Stimulated activated CD8-positive, alpha-beta memory T cell treated with anti-CD3 and anti-CD28 coated beads, Interleukin-4, amount 100 ng/mL, for 24 hours (primary cell): ENCODE data around the gene LITAFD.
"Not testable (repeated sequence)": the region's sequence is repeated elsewhere in the genome, so short reads cannot be mapped to it uniquely, and the experiment has no call there.

Experiments used
- DNase-seq: peaks from one replicate; pipeline ENCODE4 v3.0.0-alpha.2; 2020; ENCODE audit warnings: low read depth

The LITAFD gene

GRCh38 chr16:8855972-8856371, 26.2 kb upstream of the LITAFD start:
- no peak for DNase-seq

DNA sequence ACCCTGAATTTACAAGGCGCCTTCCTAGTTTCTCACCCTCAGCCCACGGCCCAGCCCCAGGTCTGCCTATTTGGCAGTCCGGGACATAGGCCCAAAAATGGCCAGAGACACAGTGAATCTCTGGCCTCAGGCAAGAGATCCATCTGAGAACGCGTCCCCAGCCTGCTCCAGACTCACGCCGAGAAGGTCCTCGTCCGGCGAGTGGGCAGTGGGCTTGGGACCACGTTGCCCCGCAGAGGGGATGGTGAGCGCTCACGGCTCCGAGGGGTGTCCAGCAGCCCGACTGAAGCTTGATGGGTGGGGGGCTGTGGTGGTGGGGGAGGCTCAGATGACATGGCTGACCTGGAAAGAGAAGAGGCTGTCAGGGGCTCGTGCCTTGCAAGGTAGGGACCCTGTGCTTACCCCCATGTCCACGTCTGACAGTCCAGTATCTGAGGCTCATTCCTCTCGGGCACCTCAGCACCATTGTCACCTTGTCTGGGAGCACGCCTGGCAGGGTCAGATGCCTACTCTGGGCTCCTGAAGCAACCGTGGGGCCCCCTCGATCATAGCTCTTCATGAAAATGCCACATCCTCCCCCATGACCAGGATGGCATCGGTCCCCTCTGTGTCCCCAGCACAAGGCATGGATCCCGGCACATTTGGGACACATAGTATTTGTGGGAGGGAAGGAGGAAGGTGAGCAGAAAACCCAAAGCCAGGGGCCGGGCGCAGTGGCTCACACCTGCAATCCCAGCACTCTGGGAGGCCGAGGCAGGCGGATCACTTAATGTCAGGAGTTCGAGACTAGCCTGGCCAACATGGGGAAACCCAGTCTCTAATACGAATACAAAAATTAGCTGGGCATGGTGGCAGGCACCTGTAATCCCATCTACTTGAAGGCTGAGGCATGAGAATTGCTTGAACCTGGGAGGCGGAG, 22.9 kb upstream of the LITAFD start:
- no peak for DNase-seq

- no peak for DNase-seq
These were observed 22.0 kb upstream of the LITAFD start for GRCh38 chr16:8859913-8860881.

DNA sequence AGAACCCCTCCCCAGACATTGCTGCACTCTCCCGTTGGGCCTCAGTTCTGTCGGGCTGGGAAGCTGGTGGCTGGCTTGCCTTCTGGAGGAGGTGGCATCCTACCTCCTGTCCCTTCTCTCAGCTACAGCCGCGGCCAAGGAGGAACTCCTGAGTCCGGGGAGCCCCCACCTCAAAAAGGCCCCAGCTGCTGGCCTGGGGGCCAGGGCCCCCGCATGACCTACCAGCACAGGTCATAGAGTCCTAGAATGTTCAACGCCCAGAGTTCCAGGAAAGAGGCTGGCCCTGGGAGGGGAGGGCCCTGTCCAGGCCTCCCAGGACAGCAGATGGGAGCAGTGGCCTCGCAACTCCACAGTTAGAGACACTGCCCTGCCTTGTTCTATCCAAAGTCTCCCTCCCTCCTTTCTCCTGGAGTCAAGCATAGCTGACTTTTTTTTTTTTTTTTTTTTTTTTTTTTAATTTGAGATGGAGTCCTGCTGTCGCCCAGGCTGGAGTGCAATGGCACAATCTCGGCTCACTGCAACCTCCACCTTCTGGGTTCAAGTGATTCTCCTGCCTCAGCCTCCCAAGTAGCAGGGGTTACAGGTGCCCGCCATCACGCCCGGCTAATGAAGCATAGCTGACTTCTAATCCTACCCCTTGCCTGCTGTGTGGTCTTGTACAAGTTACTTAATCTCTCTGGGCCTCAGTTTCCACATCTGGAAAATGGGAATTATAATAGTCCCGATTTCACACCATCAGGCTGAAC, 20.4 kb upstream of the LITAFD start:
- DNase-seq, result no peak

- no peak for DNase-seq
These were observed 19.6 kb upstream of the LITAFD start for GRCh38 chr16:8862309-8863130.

DNA sequence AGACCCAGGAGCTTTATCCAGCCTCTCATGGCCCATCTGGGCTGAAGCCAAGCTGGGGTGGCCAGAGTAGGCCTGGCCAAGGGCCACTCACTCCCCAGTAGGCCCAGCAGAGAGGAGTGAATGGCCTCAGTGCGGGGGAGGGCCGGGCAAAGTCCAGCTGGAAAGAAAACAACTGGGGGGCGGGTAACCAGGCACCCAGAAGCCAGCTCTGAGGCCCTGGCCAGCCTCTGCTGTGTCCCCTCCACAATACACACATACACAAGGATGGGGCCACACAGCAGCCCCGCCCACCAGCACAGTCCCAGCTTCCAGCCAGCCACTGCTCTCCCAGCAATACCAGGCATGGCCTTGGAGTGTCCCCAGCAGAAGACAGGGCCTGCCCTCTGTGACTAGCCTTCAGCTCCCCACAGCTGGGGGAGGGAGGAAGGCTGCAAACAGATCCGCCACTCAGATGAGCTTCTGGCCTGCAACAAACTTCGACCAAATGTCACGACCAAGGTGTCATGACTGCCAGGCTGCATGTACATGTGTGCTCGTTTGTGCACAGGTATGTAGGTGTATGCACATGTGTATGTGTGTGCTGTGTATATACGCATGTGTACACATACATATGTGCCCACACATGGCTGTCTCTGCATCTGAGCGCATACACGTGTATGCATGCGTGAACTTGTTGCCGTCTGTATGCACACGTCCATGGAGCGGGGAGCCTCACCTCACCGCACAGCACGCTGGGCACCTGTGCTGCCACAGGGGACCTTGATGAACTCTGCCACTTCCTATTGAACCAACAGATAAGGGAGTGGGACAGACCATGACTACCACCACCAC, 18.3 kb upstream of the LITAFD start:
- DNase-seq, result no peak

DNA sequence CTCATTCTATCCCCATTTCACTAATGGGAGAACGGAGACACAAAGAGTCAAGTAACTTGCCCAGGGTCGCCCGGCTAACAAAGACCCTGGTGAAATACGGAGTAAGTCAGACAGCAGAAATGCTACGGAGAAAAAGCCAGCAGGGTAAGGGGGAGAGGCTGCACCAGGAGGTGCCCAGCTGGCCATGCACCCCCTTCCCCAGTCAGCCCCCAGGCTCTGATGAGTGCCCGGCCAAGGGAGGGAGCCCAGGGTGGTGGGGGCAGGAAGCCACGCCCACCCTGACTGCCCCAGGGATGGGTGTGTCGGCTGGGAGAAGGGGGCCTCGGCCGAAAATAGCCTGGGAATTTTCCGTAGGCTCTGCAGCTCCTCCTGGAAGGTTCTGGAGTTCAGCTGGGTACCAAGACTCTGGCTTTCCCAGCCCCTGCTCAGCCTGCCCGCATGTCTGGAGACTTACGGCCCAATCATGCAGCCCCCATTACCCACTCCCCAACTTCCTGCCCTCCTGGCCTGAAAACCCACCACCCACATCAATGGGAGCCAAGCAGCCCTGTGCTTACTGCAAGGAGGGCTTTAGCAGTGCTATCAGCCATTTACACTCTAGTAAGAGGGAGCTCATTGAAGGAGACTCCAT, 17.6 kb upstream of the LITAFD start:
- no peak for DNase-seq

GRCh38 chr16:8865145-8865882, 16.8 kb upstream of the LITAFD start:
- no peak for DNase-seq

DNA sequence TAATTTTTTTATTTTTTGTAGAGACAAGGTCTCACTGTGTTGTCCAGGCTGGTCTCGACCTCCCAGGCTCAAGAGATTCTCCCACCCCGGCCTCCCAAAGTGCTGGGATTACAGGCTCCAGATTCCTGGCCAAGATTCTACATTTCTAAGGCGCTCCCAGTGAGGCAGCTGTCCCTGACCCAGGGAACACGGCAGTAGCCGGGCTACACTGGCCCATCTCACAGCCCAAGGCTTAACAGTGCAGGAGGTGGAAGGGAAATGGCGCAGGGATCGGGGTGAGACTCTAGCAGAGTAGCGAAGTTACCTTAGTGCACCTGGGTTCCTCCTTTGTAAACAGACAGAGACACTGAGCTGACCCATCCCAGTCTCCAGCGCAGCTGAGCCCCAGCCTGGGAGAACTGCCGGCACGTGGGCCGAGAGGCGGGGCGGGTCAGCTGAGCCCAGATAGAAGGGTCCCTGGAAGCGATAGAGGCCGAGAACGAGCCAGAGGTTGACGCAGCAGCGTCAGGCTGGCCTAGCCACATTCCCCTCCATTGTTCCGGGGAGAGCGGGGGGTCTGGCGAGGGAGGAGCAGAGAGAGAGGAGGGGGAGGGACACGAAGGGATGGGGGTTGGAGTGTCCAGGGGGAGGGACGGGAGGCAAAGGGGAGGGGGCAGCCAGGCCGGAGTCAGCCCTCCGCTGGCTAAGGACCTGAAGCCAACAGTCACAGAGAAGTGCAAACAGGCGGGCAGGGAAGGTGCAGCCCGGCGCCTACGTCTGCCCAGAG, 15.8 kb upstream of the LITAFD start:
- no peak for DNase-seq

GRCh38 chr16:8866884-8867215, 15.3 kb upstream of the LITAFD start:
- DNase-seq, result no peak

GRCh38 chr16:8867216-8867931, 14.8 kb upstream of the LITAFD start:
- no peak for DNase-seq

GRCh38 chr16:8867932-8868415, 14.2 kb upstream of the LITAFD start:
- DNase-seq, result peak; percentile 61

DNA sequence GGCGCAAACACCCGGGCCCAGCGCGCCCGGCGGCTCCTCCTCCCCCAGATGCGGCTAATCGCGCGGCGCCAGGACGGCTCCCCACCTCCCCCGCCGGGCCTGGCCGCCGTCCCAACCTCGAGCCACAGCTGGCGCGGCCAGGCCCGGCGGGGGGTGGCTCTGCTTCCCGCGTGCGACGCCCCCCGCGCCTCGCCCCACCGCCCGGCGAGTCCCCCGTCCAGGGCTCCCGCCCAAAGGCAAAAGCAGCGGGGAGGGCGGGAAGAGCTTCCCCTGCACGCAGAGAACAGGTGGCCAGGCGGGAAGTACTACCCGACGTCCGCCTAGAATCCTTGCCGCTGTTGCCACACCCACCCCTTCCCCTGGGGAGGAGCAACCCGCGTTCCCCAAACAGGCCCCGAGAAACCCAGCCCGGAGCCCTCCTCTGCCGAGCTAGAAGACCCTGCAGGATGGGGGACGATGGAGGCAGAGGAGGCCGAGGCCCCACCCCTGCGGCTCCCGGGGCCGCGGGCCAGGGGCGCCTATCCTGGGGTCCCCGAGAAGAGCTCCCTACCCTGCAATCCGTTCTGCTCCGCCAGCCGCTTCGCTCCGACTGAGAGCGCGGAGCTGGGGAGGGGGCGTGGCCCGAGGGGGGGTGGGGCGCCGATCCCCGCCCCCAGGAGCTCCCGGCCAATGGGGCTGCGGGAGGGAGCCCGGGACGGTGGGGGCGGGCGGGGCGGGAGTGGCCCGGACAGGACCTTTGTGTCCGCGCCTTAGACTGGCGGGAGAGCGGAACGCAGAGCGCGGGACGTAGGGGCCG, 13.5 kb upstream of the LITAFD start, which contains the start of gene CARHSP1:
Gene CARHSP1 (minus strand): TSS at position 591 of the 796 bp plus-strand sequence. CDS start 9,678 bp downstream, outside the sequence.
- peak; percentile 79 for DNase-seq

DNA sequence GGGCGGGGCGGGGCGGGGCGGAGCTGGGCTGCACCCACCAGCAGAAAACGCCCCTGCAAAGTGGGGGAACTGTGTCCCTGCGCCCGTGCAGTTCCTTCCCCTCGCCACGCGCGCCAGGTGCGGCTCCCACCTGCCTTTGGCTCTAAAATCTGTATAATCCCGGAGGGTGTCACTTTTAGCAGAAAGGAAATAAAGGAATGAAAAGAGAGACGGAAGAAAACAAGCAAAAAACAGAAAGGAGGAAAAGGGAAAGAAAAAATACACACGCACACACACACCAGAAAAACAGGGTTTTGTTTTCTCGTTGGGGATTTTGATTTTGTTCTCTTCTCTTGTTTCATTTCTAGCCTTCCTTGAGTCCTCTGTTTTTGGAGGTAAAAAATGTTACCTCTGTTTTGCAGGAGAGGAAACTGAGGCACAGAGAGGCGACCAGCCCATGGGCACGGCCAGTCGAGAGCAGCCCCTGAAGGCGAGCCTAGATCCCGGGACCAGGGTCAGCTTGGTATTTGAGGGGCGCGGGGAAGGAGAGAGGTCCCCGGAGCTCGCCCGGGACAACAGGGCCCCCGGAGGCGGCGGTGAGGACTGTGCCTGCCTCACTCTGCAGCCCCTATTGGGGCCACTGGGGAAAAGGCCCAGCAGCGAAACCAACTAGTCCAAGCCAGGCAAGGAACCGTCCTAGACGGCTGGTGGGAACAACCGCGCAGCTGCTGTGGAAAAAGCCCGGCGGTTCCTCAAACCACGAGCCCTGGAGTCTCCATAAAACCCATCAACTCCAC, 12.8 kb upstream of the LITAFD start:
- no peak for DNase-seq

DNA sequence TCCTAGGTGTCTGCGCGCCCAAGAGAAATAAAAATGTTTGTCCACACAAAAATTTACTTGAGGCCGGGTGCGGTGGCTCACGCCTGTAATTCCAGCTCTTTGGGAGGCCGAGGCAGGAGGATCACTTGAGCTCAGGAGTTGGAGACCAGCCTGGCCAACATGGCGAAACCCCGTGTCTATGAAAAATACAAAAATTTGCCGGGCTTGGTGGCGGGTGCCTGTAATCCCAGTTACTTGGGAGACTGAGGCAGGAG, 12.2 kb upstream of the LITAFD start:
- DNase-seq, result not testable (repeated sequence)

- DNase-seq, result no peak
These were observed 10.1 kb upstream of the LITAFD start for GRCh38 chr16:8872071-8872470.
